Activated CD8-positive, alpha-beta memory T cell treated with anti-CD3 and anti-CD28 coated beads, Interleukin-2, amount 50 U/mL, for 1 hour (primary cell): ENCODE results near the gene ZNF133.
"Not testable (repeated sequence)": the region's sequence is repeated elsewhere in the genome, so short reads cannot be mapped to it uniquely, and the experiment has no call there.

Experiments
- DNase-seq: peaks from one replicate; pipeline ENCODE4 v3.0.0-alpha.2; 2020; ENCODE audit errors: extremely low read depth

Gene ZNF133

GRCh38 chr20:18284805-18285533 is 3.4 kb upstream of the ZNF133 start:
- DNase-seq = no peak

GRCh38 chr20:18287546-18287914 is 797 bp upstream of the ZNF133 start:
- DNase-seq = no peak

- DNase-seq = no peak
Measured at GRCh38 chr20:18288749-18289267, 481 bp downstream of the ZNF133 start.

GRCh38 chr20:18289306-18289705 is 979 bp downstream of the ZNF133 start:
- no peak for DNase-seq

- DNase-seq = no peak
Measured at GRCh38 chr20:18299364-18299763, 11.0 kb downstream of the ZNF133 start.

GRCh38 chr20:18304618-18305017 is 16.3 kb downstream of the ZNF133 start:
- DNase-seq = no peak

- no peak for DNase-seq
Measured at GRCh38 chr20:18307301-18307700, 19.0 kb downstream of the ZNF133 start.

- no peak for DNase-seq
Measured at GRCh38 chr20:18310051-18310450, 21.7 kb downstream of the ZNF133 start.

GRCh38 chr20:18310592-18310991 is 22.3 kb downstream of the ZNF133 start:
- DNase-seq = no peak

GRCh38 chr20:18312723-18313122 is 24.4 kb downstream of the ZNF133 start:
- DNase-seq = no peak

GRCh38 chr20:18313411-18313810 is 25.1 kb downstream of the ZNF133 start:
- no peak for DNase-seq

- DNase-seq = no peak
Measured at GRCh38 chr20:18314786-18315406, 26.6 kb downstream of the ZNF133 start.

GRCh38 chr20:18316166-18316565 is 27.8 kb downstream of the ZNF133 start:
- DNase-seq = no peak

- DNase-seq = no peak
Measured at GRCh38 chr20:18321316-18321715, 33.0 kb downstream of the ZNF133 start.

GRCh38 chr20:18321976-18322950 is 33.9 kb downstream of the ZNF133 start:
- no peak for DNase-seq

- DNase-seq = no peak
Measured at GRCh38 chr20:18323705-18324104, 35.4 kb downstream of the ZNF133 start.

- DNase-seq = no peak
Measured at GRCh38 chr20:18324596-18325089, 36.3 kb downstream of the ZNF133 start.

GRCh38 chr20:18326990-18327389 is 38.7 kb downstream of the ZNF133 start:
- no peak for DNase-seq

GRCh38 chr20:18331694-18332093 is 43.4 kb downstream of the ZNF133 start:
- no peak for DNase-seq

- not testable (repeated sequence) for DNase-seq
Measured at GRCh38 chr20:18349749-18350148, 61.4 kb downstream of the ZNF133 start.

GRCh38 chr20:18359854-18360253 is 71.5 kb downstream of the ZNF133 start:
- no peak for DNase-seq

GRCh38 chr20:18360635-18361034 is 72.3 kb downstream of the ZNF133 start:
- no peak for DNase-seq
